Astrocyte of the hippocampus (primary cell): ENCODE measurements around the gene SLX9.
A peak's percentile ranks its signal among the peaks of the same experiment; 100 is the strongest.
"Not testable (repeated sequence)": the region's sequence is repeated elsewhere in the genome, so short reads cannot be mapped to it uniquely, and the experiment has no call there.

ENCODE experiments used
- DNase-seq: peaks from one replicate; pipeline ENCODE4 v3.0.0; 2011; ENCODE audit warnings: low read depth, low spot score

Gene SLX9

GRCh38 chr21:44976556-44977393 lies 36.9 kb downstream of the SLX9 start:
- not testable (repeated sequence) for DNase-seq

GRCh38 chr21:44977616-44978340 lies 37.9 kb downstream of the SLX9 start:
- no peak for DNase-seq

- no peak for DNase-seq
Observed at GRCh38 chr21:44979687-44980561, 40.1 kb downstream of the SLX9 start.

- DNase-seq, result no peak
Observed at GRCh38 chr21:44980562-44981489, 41.0 kb downstream of the SLX9 start.

GRCh38 chr21:44982558-44983250 lies 42.9 kb downstream of the SLX9 start:
- DNase-seq, result peak; percentile 95

GRCh38 chr21:44983421-44984206 lies 43.8 kb downstream of the SLX9 start:
- DNase-seq, result no peak

GRCh38 chr21:44984428-44984791 lies 44.6 kb downstream of the SLX9 start:
- no peak for DNase-seq

- no peak for DNase-seq
Observed at GRCh38 chr21:44984792-44985440, 45.1 kb downstream of the SLX9 start.

- DNase-seq, result no peak
Observed at GRCh38 chr21:44985441-44986401, 45.9 kb downstream of the SLX9 start.

GRCh38 chr21:44986471-44987291 lies 46.9 kb downstream of the SLX9 start:
- DNase-seq, result no peak

- no peak for DNase-seq
Observed at GRCh38 chr21:44987301-44987885, 47.6 kb downstream of the SLX9 start.

GRCh38 chr21:44987886-44988606 lies 48.2 kb downstream of the SLX9 start:
- no peak for DNase-seq

- no peak for DNase-seq
Observed at GRCh38 chr21:44988607-44989536, 49.0 kb downstream of the SLX9 start.

- DNase-seq, result no peak
Observed at GRCh38 chr21:44989537-44989886, 49.7 kb downstream of the SLX9 start.
